Skeletal muscle cell (primary cell): ENCODE data around the gene NGEF.
"Not testable (repeated sequence)": the region's sequence is repeated elsewhere in the genome, so short reads cannot be mapped to it uniquely, and the experiment has no call there.

Source experiments
- DNase-seq: peaks from one replicate; pipeline ENCODE4 v3.0.0-alpha.2; 2010; ENCODE audit warnings: low read depth
- H3K4me3 ChIP-seq: 2 replicates; pipeline ENCODE4 v1.5.1; 2011; ENCODE audit warnings: low read depth, mild to moderate bottlenecking, control low read depth, low read length, moderate library complexity

Gene NGEF

DNA sequence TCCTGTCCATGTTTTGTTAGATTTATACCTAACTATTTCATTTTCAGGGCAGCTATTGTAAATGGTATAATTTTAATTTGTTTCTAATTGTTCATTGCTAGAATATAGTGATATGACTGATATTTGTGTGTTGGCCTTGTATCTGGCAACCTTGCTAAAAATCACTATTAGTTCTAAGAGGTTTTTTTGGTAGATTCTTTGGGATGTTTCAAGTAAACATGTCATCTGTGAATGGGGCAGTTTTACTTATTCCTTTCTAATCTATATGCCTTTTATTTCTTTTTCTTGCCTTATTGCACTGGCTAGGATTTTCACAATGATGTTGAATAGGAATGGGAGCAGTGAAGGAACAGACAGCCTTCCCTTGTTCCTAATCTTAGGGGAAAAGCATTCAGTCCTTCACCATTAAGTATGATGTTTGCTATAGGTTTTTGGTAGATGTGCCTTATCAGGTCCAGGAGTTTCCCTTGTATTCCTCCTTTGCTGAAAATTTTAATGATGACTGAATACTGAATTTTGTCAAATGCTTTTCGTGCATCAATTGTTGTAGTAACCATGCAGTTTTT is 101.3 kb downstream of the NGEF start:
- DNase-seq: no peak
- H3K4me3 ChIP-seq: no peak overlapping the region

DNA sequence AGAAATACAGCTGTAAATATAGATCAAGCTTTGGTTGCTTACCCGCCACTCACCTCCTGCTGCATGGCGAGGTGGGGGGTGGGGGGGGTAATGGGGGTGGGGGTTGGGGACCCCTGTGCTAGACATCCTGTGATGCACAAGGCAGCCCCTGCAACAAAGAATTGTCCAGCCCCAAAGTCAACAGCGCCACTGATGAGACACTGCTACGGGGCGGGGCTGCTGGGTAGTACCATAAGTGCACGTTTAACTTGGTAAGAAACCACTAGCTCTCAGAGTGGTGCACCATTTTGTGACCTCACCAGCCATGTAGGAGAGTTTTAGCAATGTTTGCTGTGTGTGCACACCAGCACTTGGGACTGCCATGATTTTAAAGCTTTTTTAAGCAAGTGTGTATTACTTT is 102.7 kb downstream of the NGEF start:
- H3K4me3 ChIP-seq: no peak overlapping the region
- DNase-seq: no peak

GRCh38 chr2:232908695-232909094 is 104.4 kb downstream of the NGEF start:
- DNase-seq: no peak
- H3K4me3 ChIP-seq: no peak overlapping the region

DNA sequence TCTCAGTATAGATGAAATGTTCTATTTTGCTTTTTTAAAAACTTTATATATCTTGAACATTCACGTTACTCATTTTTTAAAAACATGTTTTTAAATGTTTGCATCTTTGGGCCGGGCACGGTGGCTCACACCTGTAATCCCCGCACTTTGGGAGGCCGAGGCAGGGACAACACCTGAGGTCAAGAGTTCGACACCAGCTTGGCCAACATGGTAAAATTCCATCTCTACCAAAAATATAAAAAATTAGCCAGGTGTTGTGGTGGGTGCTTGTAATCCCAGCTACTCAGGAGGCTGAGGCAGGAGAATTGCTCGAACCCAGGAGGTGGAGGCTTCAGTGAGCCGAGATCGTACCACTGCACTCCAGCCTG is 105.4 kb downstream of the NGEF start:
- not testable (repeated sequence) for H3K4me3 ChIP-seq, DNase-seq

- H3K4me3 ChIP-seq, DNase-seq: not testable (repeated sequence)
Measured at GRCh38 chr2:232906867-232907717, 106.0 kb downstream of the NGEF start.

GRCh38 chr2:232903989-232904388 is 109.1 kb downstream of the NGEF start:
- H3K4me3 ChIP-seq: no peak overlapping the region
- no peak for DNase-seq

- no peak overlapping the region for H3K4me3 ChIP-seq
- DNase-seq: peak; percentile 78
Measured at GRCh38 chr2:232901736-232902578, 111.1 kb downstream of the NGEF start.

DNA sequence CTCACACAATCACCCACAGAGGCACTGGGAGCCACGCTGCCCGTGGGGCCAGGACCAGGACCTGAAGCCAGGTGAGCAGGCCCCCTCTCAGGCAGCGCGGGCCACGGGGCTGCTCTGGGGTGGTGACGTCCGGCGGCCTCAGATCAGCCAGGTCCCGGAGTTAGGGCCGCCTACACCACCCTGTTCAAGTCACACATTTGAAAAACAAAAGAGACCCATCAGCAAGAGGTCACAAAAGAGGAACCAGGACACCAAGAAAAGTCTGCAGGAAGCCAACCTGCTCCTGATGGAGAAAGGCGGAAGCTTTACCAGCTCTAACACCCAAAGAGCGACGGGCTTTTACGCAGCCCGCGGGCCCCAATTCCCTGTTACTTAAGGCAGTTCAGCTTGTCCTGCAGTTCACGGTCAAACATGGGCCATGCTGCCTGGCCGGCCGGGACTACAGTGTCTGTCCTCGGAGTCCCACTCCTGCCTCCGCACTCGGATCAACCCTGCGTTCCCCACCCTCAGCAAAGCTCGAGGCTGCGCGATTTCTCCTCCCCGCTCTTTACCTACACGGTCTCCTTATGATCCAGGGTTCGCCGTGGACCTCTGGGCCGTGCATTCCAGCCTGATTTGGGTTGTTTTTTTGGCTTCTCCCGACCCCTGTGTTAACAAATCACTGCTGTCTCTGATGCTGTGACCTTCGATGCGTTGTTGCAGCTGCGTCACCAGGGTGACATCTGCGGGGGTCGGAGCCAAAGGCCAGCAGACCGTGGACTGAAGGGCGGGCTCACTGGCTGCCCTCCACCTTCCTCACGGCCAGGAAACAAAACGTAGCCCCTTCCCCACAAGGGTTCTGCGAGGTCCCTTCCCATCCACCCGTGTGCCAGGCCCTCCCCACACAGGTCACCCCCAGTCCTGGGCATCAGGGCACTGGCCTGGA is 112.0 kb downstream of the NGEF start:
- H3K4me3 ChIP-seq: no peak overlapping the region
- no peak for DNase-seq

DNA sequence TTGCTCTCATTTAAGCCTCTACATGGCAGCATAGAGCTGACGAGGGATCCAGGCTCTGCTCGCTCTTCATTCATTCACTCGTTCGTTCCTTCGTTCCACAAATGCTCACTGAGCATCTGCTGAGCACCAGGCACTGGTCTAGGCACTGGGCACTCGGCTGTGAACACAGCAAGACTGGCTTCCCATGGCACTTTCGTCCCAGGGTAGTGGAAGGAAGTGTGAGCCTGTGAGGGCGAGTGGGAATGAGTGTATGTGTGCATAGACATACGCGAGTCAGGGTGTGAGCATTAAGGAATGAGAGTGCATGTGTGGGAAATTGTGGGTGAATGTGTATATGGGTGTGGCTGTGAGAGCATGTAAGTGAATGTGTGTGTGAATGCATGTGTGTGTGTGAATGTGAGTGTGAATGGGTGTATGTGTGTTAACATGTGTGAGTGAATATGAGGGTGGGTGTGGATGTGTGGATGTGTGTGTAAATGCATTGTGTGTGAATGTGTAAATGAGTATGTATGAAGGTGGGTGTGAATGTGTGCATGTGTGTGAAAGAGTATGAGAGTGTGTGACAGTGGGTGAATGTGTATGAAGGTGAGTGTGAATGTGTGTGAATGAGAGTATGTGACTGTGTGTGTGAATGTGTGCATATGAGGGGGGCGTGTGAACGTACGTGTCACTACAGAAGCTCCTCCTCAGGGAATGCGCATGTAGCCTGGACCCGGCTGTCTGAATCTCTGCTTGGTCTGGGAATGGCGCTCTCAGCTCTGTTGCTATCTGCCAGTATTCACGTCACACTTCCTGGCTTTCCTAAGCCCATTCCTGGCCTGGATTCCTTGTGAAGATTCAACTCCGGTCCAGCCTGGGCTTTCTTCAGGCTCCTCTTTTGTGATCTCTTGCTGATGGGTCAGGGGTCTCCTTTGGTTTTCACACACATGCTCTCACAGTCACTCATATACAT is 114.2 kb downstream of the NGEF start:
- H3K4me3 ChIP-seq: no peak overlapping the region

DNA sequence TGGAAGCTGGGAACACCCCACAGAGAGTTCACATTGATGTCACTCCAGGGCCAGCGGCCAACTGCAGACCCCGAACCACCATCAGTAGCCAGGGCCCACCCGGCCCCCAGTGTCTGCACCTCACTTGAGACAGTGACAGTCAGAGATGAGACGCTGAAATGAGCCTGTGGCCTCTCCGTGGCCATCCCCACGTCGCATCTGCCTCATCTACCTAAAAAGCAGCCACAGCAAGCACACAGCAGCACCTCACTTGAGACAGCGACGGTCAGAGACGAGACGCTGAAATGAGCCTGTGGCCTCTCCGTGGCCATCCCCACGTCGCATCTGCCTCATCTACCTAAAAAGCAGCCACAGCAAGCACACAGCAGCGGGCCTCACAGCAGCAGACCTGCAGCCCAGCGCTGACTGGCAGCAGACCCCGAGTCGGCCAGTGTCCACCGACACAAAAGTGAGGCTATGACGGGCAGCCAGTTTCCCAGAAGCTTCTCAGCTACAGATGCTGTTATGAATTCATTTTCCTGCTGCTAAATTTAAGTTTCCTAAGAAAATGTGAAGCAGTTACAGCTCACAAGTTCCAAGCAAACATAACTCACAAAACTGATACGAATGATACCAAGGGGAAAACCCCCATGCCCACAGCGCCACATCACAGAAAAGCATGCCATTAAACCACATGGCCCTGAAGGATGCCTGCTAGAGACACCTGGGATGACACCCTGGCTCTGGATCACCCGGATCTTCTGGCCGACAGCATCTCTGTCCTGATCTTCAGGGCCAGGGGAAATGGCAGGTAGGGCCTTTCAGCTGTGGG is 115.3 kb downstream of the NGEF start:
- H3K4me3 ChIP-seq: no peak overlapping the region
- DNase-seq: no peak

More for the DNA sequence above, 114.2 kb downstream of the NGEF start:
- DNase-seq: peak; percentile 29

- no peak overlapping the region for H3K4me3 ChIP-seq
- no peak for DNase-seq
Measured at GRCh38 chr2:232896720-232897597, 116.1 kb downstream of the NGEF start.

DNA sequence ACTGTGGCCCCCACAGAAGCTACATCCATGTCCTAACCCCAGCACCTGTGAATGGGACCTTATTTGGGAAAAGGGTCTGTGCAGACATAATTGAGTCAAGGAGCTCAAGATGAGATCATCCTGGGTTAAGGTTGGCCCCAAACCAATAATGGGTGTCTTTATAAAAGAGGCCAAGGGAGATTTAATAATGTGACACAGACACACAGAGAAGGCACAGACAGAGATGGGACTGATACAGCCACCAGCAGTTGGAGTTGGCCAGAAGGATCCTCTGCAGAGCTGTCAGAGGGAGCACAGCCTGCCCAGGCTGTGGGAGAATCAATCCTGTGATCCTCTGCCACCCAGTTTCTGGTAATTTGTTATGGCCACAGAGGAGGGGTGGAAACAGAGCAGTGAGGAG is 116.9 kb downstream of the NGEF start:
- DNase-seq: no peak
- no peak overlapping the region for H3K4me3 ChIP-seq

- no peak overlapping the region for H3K4me3 ChIP-seq
- no peak for DNase-seq
Measured at GRCh38 chr2:232894746-232895145, 118.3 kb downstream of the NGEF start.

GRCh38 chr2:232894251-232894650 is 118.8 kb downstream of the NGEF start:
- DNase-seq: no peak
- no peak overlapping the region for H3K4me3 ChIP-seq

DNA sequence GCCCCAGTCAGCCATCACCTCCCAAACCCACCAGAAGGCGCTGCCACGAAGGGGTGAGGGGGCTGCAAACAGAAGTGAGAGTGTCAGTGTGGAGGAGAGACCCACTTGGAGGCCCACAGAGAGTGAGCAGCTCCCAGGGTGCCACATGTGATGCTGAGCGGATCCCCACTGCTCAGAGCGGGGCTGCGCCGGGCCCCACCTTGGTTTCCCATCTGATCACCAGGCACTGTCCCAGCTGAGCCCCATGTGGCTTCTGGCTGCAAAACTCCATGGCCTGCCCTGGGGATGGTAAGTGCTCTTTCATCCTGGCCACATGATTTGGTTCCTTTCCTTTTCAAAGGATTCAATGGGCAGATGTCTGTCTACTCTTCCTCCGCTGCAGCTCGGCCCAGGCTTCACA is 119.2 kb downstream of the NGEF start:
- H3K4me3 ChIP-seq: no peak overlapping the region
- DNase-seq: no peak

GRCh38 chr2:232892843-232893242 is 120.2 kb downstream of the NGEF start:
- no peak for DNase-seq
- H3K4me3 ChIP-seq: no peak overlapping the region

DNA sequence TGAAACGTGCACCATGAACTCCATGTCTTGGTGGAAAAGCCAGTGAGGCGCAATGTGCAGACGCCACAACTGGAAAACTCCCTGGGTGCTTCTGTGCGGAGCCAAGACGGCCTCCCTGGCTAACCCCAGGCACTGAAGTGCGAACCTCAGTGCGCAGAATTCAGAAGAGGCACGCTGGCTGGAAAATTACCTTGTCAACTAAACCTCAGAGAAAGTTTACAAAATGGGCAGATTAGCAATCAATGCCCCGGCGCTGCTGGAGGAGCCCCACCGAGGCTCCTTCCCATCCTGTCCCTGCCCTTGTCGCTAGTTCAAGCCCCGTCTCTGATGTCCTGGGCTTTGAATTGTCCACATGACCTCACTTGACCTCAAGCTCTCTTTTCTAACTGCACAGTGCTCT is 120.8 kb downstream of the NGEF start:
- no peak for DNase-seq
- no peak overlapping the region for H3K4me3 ChIP-seq
